Mesothelial cell of epicardium (in vitro differentiated cells): Measurements from ENCODE around the gene FOXO3. TPM values are rescaled to one million over a fixed set of nuclear protein-coding genes. Genes with fewer than 3 reads are reported as not detected.

Experiments used
- DNase-seq, 2 experiments: peaks; one replicate each; pipeline ENCODE4 v3.0.0; 2021; ENCODE audit warnings: low spot score in 2 of 2; ENCODE audit not compliant: unreplicated experiment in 2 of 2
- H3K27ac Mint-ChIP-seq: 2 replicates; pipeline ENCODE4 v1.8.0; 2021; ENCODE audit warnings: mixed read lengths
- H3K27me3 Mint-ChIP-seq: 2 replicates; pipeline ENCODE4 v1.8.0; 2021; ENCODE audit warnings: low read depth, mixed read lengths
- H3K36me3 Mint-ChIP-seq: 2 replicates; pipeline ENCODE4 v1.8.0; 2021; ENCODE audit warnings: mixed read lengths
- H3K4me1 Mint-ChIP-seq: 2 replicates; pipeline ENCODE4 v1.8.0; 2021; ENCODE audit warnings: mixed read lengths
- H3K4me3 Mint-ChIP-seq: 2 replicates; pipeline ENCODE4 v1.8.0; 2021; ENCODE audit warnings: mild to moderate bottlenecking, moderate library complexity, mixed read lengths
- H3K9me3 Mint-ChIP-seq: 2 replicates; pipeline ENCODE4 v1.8.0; 2021; ENCODE audit warnings: mixed read lengths
- CTCF ChIP-seq: fragments of 200-600 bp; sonication (generic); IDR thresholded peaks from one replicate; pipeline ENCODE4 v1.5.0; 2021; ENCODE audit warnings: antibody characterized with exemption; ENCODE audit not compliant: unreplicated experiment
- total RNA-seq: library from RNA; stranded (reverse); gene quantifications from 3 replicates; pipeline ENCODE4 v1.2.1, GENCODE V29; 2021

The FOXO3 gene
- total RNA-seq, 1 donor from 2014 or later, result 58.3 TPM

DNA sequence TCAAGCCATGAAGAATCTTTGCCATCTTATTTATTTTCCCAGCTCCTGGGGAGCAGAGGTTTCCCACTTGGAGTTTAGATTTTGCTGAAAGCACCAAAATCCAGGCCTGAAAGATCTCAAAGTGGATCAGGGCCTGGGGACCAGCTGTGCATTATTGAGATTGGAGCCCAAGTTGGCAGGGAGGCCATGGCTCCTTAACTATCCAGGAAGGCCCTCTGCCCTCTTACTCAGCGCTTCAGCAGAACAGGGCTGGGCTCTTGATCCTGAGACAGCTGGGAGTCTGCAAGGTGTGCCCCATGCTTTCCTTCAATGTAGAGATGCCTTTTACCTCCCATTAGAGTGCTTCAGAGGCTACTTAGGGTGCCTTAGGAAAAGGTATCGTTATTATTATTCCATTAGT is 24.6 kb downstream of the FOXO3 start:
- Mint-ChIP-seq H3K27ac (peak overlapping the region; percentile 73), H3K27me3 (no peaks in the 10 kb centered on the region), H3K4me3 (no peak overlapping the region), H3K36me3 (no peaks in the 10 kb centered on the region), H3K4me1 (peaks cover 87% of the 10 kb centered on the region), H3K9me3 (no peaks in the 10 kb centered on the region)
- TF ChIP-seq CTCF, result no peak
- no peak for DNase-seq

GRCh38 chr6:108585921-108586536 is 25.3 kb downstream of the FOXO3 start:
- TF ChIP-seq CTCF, result no peak
- Mint-ChIP-seq H3K4me1 (peaks cover 87% of the 10 kb centered on the region), H3K27me3 (no peaks in the 10 kb centered on the region), H3K27ac (peak overlapping the region; percentile 79), H3K4me3 (no peak overlapping the region), H3K36me3 (no peaks in the 10 kb centered on the region), H3K9me3 (no peaks in the 10 kb centered on the region)
- DNase-seq, result no peak

DNA sequence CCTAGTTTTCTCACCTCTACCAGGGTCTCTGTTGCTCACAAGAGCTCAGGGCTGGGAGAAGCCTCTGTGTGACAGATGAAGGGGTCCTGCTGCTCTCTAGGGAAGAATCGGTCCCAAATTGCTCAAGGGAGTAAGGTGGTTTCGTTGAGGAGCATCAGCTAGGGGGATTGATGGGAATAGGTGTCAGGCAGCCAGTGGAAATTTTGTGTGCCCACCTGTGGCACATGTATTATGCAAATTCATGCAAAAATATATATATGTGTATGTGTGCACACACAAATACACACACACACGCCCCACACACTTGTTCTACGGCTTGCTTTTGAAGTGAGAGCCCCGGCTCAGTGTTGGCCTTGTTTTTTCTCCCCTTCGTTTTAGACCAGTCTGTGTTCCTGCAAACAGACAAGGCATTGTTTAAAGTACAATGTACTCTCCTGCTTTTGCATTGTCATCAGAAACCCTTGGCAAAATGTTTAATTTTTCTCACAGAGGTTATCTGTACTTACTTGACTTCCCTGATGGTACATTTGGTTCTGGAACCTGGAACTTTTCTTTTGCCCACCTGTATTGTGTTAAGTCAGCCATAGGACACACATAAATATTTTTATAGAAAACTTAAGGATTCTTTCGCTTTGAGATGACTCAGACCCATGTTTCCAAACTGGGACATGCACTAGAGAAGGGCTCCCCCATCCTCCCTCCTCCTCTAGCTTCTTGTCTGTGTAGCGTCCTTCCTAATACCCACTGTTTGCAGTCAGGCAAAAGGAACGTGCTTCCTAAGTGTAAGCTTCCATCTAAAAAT is 26.7 kb downstream of the FOXO3 start:
- DNase-seq, result no peak
- Mint-ChIP-seq H3K4me3 (peak overlapping the region; percentile 0), H3K9me3 (no peaks in the 10 kb centered on the region), H3K4me1 (peaks cover 87% of the 10 kb centered on the region), H3K36me3 (no peaks in the 10 kb centered on the region), H3K27ac (peak overlapping the region; percentile 80), H3K27me3 (no peaks in the 10 kb centered on the region)
- no peak for TF ChIP-seq CTCF

DNA sequence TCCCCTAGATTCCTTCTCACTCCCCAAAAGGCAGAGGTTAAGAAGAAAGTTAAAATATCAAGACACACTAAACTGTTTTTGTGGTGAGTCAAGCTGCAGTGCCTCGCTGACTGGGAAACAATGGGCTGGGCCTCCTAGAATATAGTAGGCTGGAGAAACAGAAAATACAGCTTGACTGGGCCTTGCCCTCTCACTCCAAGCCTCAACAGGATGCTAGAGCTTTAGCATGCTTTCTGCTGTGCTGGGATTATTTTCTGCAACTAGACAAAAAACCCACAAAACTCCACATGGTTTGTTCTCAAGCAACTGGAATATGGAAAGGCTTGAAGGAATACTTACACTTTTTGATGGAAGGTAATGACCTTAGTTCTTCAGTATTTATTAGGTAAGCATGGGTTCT is 27.9 kb downstream of the FOXO3 start:
- Mint-ChIP-seq H3K4me3 (peak overlapping the region; percentile 43), H3K4me1 (peaks cover 83% of the 10 kb centered on the region), H3K27ac (peak overlapping the region; percentile 84), H3K27me3 (no peaks in the 10 kb centered on the region), H3K9me3 (no peaks in the 10 kb centered on the region), H3K36me3 (no peaks in the 10 kb centered on the region)
- no peak for DNase-seq
- no peak for TF ChIP-seq CTCF

- peaks cover 82% of the 10 kb centered on the region for H3K4me1 Mint-ChIP-seq
- H3K36me3 Mint-ChIP-seq, result no peaks in the 10 kb centered on the region
- TF ChIP-seq CTCF, result no peak
- no peaks in the 10 kb centered on the region for H3K9me3 Mint-ChIP-seq
- H3K4me3 Mint-ChIP-seq, result peak overlapping the region; percentile 5
- no peaks in the 10 kb centered on the region for H3K27me3 Mint-ChIP-seq
- H3K27ac Mint-ChIP-seq, result peak overlapping the region; percentile 84
- DNase-seq, result no peak
Measured at GRCh38 chr6:108589244-108589791, 28.6 kb downstream of the FOXO3 start.
